Measurements from ENCODE around the gene NEDD4L.

Gene NEDD4L

DNA sequence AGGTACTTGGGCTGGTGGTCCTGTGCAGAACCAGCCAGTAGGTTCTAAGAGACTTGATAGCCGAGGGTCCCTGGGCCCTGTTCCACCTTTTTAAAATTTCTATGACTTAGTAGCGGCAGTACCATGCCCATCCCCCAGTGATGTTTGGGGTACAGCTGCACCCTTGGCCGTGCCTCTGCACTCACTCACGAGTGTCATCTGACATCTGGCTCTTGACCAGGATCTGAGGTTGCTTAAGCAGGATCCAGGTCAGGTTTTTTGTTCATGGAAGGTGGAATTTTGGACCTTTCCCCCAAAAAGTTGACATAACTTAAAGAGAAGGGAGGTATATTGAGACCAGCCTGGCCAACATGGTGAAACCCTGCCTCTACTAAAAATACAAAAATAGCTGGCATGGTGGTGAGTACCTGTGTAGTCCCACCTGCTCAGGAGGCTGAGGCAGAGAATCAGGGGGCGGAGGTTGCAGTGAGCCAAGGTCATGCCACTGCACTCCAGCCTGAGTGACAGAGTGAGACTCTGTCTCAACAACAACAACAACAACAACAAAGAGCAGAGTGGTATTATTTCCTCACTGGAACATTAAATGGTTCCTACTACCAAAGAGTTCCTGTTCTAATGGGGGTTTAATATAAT is 163.6 kb downstream of the NEDD4L start:
- Histone ChIP-seq H3K4me2 (ENCODE audit: low read length) (no peak overlapping the region), H3K27me3 (ENCODE audit: insufficient read depth, low read length) (no peaks in the 10 kb centered on the region), H2AFZ (ENCODE audit: insufficient read depth, low read length, poor library complexity) (no peak overlapping the region), H4K12ac (ENCODE audit: low read depth, low read length) (no peak overlapping the region), H3K9ac (ENCODE audit: low read length) (no peak overlapping the region), H3K4me1 (ENCODE audit: control insufficient read depth in 1 of 2, insufficient read depth in 2 of 2, low read length in 2 of 2) (peaks cover 0 to 3% of the 10 kb centered on the region in 2 experiments), H2BK5ac (ENCODE audit: low read depth, low read length, poor library complexity) (no peak overlapping the region), H3K4me3 (ENCODE audit: low read depth, low read length) (no peak overlapping the region), H2BK120ac (ENCODE audit: insufficient read depth, low read length, poor library complexity) (no peak overlapping the region), H3K23ac (ENCODE audit: low read length) (no peak overlapping the region), H3K18ac (ENCODE audit: low read length) (no peak overlapping the region), H3K79me1 (ENCODE audit: low read length) (no peaks in the 10 kb centered on the region), H3K36me3 (ENCODE audit: control insufficient read depth in 1 of 2, insufficient read depth in 2 of 2, low read length in 2 of 2) (no peaks in the 10 kb centered on the region), H2AK5ac (ENCODE audit: low read length) (no peak overlapping the region), H2BK12ac (ENCODE audit: low read length) (no peak overlapping the region), H3K27ac (ENCODE audit: low read depth, low read length) (no peak overlapping the region), H4K91ac (ENCODE audit: low read depth, low read length) (no peak overlapping the region), H3K4ac (ENCODE audit: low read depth, low read length) (no peak overlapping the region), H3K79me2 (ENCODE audit: control insufficient read depth, insufficient read depth, low read length, poor library complexity) (no peaks in the 10 kb centered on the region), H3K14ac (ENCODE audit: low read length) (no peak overlapping the region), H3K9me3 (ENCODE audit: insufficient read depth, low read depth, low read length) (no peaks in the 10 kb centered on the region), H4K8ac (ENCODE audit: low read depth, low read length) (no peak overlapping the region)
- no peak for DNase-seq
- WGBS (ENCODE audit: extremely low coverage, insufficient coverage, insufficient read length), result no CpG with 5 or more reads among the region's 5 CpGs

DNA sequence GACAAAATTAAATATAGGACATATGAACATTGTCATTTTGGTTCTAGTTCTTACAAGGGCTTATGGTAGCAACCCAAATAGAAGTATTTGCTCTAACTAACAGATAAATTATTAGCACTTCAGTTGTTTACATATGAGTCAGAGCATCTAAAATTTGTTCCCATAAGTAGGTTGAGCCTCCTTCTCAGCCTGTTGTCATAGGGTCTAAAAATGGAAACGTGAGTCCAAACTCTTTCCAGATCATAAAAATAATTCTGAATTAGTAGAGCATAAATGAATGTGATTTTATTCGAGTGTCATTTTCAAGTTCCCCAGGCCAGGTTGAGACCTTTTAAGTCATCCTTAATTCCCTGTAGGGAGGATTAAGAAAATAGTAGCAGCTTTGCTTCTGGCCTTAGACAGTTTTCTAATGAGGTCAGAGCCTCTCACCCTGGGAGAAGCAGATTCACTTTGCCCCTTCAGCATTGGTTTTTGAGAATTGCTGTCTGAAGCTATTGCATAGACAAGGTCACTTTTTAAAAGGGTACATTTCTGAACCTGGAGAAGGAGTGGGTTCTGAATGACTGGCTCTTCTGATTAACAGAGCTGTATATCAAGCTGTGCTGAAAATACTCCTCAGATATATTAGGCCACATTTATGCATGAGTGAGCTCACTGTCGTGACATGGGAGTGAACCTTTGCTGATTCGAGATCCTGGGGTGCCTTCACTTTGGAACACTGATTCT is 164.3 kb downstream of the NEDD4L start:
- Histone ChIP-seq H4K8ac (ENCODE audit: low read depth, low read length) (no peak overlapping the region), H3K27ac (ENCODE audit: low read depth, low read length) (no peak overlapping the region), H3K9me3 (ENCODE audit: insufficient read depth, low read depth, low read length) (no peaks in the 10 kb centered on the region), H4K12ac (ENCODE audit: low read depth, low read length) (no peak overlapping the region), H3K14ac (ENCODE audit: low read length) (no peak overlapping the region), H2BK120ac (ENCODE audit: insufficient read depth, low read length, poor library complexity) (no peak overlapping the region), H3K79me1 (ENCODE audit: low read length) (no peaks in the 10 kb centered on the region), H3K4me2 (ENCODE audit: low read length) (no peak overlapping the region), H2AK5ac (ENCODE audit: low read length) (no peak overlapping the region), H3K4me3 (ENCODE audit: low read depth, low read length) (no peak overlapping the region), H3K4me1 (ENCODE audit: control insufficient read depth in 1 of 2, insufficient read depth in 2 of 2, low read length in 2 of 2) (peaks cover 0 to 3% of the 10 kb centered on the region in 2 experiments), H3K36me3 (ENCODE audit: control insufficient read depth in 1 of 2, insufficient read depth in 2 of 2, low read length in 2 of 2) (no peaks in the 10 kb centered on the region), H3K9ac (ENCODE audit: low read length) (no peak overlapping the region), H4K91ac (ENCODE audit: low read depth, low read length) (no peak overlapping the region), H3K18ac (ENCODE audit: low read length) (no peak overlapping the region), H2BK5ac (ENCODE audit: low read depth, low read length, poor library complexity) (no peak overlapping the region), H2BK12ac (ENCODE audit: low read length) (no peak overlapping the region), H3K4ac (ENCODE audit: low read depth, low read length) (no peak overlapping the region), H3K27me3 (ENCODE audit: insufficient read depth, low read length) (no peaks in the 10 kb centered on the region), H2AFZ (ENCODE audit: insufficient read depth, low read length, poor library complexity) (no peak overlapping the region), H3K23ac (ENCODE audit: low read length) (no peak overlapping the region), H3K79me2 (ENCODE audit: control insufficient read depth, insufficient read depth, low read length, poor library complexity) (no peaks in the 10 kb centered on the region)
- no CpG with 5 or more reads among the region's 4 CpGs for WGBS (ENCODE audit: extremely low coverage, insufficient coverage, insufficient read length)
- DNase-seq, result no peak

DNA sequence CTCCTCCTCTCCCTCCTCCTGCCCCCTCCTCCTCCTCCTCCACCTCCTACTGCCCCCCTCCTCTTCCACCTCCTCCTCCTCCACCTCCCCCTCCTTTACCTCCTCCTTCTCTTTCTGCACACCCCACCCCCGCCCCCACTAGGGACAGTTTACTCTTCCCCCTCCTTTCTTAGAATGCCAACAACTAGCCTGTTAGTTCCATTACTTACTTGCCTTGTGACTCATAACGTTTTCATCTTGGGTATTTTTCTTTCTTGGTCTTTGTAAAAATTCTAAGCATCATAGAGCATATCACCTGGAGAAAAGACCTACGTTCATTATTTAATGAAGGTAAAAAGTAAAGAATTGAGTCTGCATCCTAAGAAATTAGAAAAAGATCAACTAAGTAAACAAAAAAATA is 165.3 kb downstream of the NEDD4L start:
- Histone ChIP-seq H3K18ac (ENCODE audit: low read length) (no peak overlapping the region), H3K27me3 (ENCODE audit: insufficient read depth, low read length) (no peaks in the 10 kb centered on the region), H3K36me3 (ENCODE audit: control insufficient read depth in 1 of 2, insufficient read depth in 2 of 2, low read length in 2 of 2) (no peaks in the 10 kb centered on the region), H3K79me1 (ENCODE audit: low read length) (no peaks in the 10 kb centered on the region), H3K9ac (ENCODE audit: low read length) (no peak overlapping the region), H4K8ac (ENCODE audit: low read depth, low read length) (no peak overlapping the region), H2AFZ (ENCODE audit: insufficient read depth, low read length, poor library complexity) (no peak overlapping the region), H2BK12ac (ENCODE audit: low read length) (no peak overlapping the region), H4K12ac (ENCODE audit: low read depth, low read length) (no peak overlapping the region), H2AK5ac (ENCODE audit: low read length) (no peak overlapping the region), H3K4ac (ENCODE audit: low read depth, low read length) (no peak overlapping the region), H3K9me3 (ENCODE audit: insufficient read depth, low read depth, low read length) (no peaks in the 10 kb centered on the region), H3K27ac (ENCODE audit: low read depth, low read length) (no peak overlapping the region), H3K4me2 (ENCODE audit: low read length) (no peak overlapping the region), H3K4me1 (ENCODE audit: control insufficient read depth in 1 of 2, insufficient read depth in 2 of 2, low read length in 2 of 2) (peaks cover 0 to 6% of the 10 kb centered on the region in 2 experiments), H3K23ac (ENCODE audit: low read length) (no peak overlapping the region), H2BK5ac (ENCODE audit: low read depth, low read length, poor library complexity) (no peak overlapping the region), H3K79me2 (ENCODE audit: control insufficient read depth, insufficient read depth, low read length, poor library complexity) (no peaks in the 10 kb centered on the region), H3K4me3 (ENCODE audit: low read depth, low read length) (no peak overlapping the region), H2BK120ac (ENCODE audit: insufficient read depth, low read length, poor library complexity) (no peak overlapping the region), H3K14ac (ENCODE audit: low read length) (no peak overlapping the region), H4K91ac (ENCODE audit: low read depth, low read length) (no peak overlapping the region)
- DNase-seq, result peak in 1 of 2 donors; percentile 54
- no CpG with 5 or more reads among the region's 3 CpGs for WGBS (ENCODE audit: extremely low coverage, insufficient coverage, insufficient read length)

DNA sequence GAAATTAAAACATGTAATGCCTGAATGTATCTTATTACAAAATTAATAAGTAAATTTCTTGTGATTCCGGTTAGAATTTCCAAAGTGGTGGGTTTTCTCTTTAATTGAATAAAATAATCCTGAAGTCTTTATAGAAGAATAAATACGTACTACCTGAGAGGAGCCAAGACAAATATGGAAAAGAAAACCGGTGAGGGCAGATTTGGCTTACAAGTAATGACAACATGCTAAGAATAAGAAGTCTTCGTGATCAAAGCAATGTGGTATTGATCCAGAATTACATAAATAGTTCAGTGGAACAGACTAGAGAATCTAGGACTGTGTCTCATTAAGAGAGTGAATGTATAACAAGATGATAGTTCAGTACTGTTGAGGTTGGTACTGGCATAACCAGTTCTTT is 167.5 kb downstream of the NEDD4L start:
- Histone ChIP-seq H3K9ac (ENCODE audit: low read length) (no peak overlapping the region), H3K14ac (ENCODE audit: low read length) (no peak overlapping the region), H3K4me3 (ENCODE audit: low read depth, low read length) (no peak overlapping the region), H4K91ac (ENCODE audit: low read depth, low read length) (no peak overlapping the region), H3K23ac (ENCODE audit: low read length) (no peak overlapping the region), H2BK5ac (ENCODE audit: low read depth, low read length, poor library complexity) (no peak overlapping the region), H3K27ac (ENCODE audit: low read depth, low read length) (no peak overlapping the region), H2BK12ac (ENCODE audit: low read length) (no peak overlapping the region), H4K12ac (ENCODE audit: low read depth, low read length) (no peak overlapping the region), H3K9me3 (ENCODE audit: insufficient read depth, low read depth, low read length) (no peaks in the 10 kb centered on the region), H3K4me2 (ENCODE audit: low read length) (no peak overlapping the region), H3K27me3 (ENCODE audit: insufficient read depth, low read length) (no peaks in the 10 kb centered on the region), H3K79me1 (ENCODE audit: low read length) (peaks cover 3% of the 10 kb centered on the region), H2AK5ac (ENCODE audit: low read length) (no peak overlapping the region), H3K4ac (ENCODE audit: low read depth, low read length) (no peak overlapping the region), H4K8ac (ENCODE audit: low read depth, low read length) (no peak overlapping the region), H3K36me3 (ENCODE audit: control insufficient read depth in 1 of 2, insufficient read depth in 2 of 2, low read length in 2 of 2) (no peaks in the 10 kb centered on the region), H2AFZ (ENCODE audit: insufficient read depth, low read length, poor library complexity) (no peak overlapping the region), H3K79me2 (ENCODE audit: control insufficient read depth, insufficient read depth, low read length, poor library complexity) (no peaks in the 10 kb centered on the region), H3K4me1 (ENCODE audit: control insufficient read depth in 1 of 2, insufficient read depth in 2 of 2, low read length in 2 of 2) (peaks cover 0 to 12% of the 10 kb centered on the region in 2 experiments), H3K18ac (ENCODE audit: low read length) (no peak overlapping the region), H2BK120ac (ENCODE audit: insufficient read depth, low read length, poor library complexity) (no peak overlapping the region)
- DNase-seq, result no peak
- WGBS (ENCODE audit: extremely low coverage, insufficient coverage, insufficient read length), result no CpG with 5 or more reads among the region's 4 CpGs

Data from trophoblast cell (in vitro differentiated cells and primary cell).